Upper lobe of right lung (tissue), 1 donor: ENCODE measurements around the gene UBAC2. TPM values are rescaled to one million over a fixed set of nuclear protein-coding genes. Genes with fewer than 3 reads are reported as not detected.

Experiments
- ATAC-seq: fragments of 200-7000 bp; cut with Tn5 transposase; one replicate; pipeline ENCODE4 v1.9.1; 2020; ENCODE audit warnings: mild to moderate bottlenecking, moderate library complexity
- DNase-seq: peaks from one replicate; pipeline ENCODE4 v3.0.0-alpha.2; 2020
- H3K27ac ChIP-seq: fragments of 200-600 bp; one replicate; pipeline ENCODE4 v1.8.0; 2022
- H3K27me3 ChIP-seq: fragments of 200-600 bp; one replicate; pipeline ENCODE4 v1.8.0; 2022; ENCODE audit warnings: mild to moderate bottlenecking
- H3K36me3 ChIP-seq: fragments of 200-600 bp; one replicate; pipeline ENCODE4 v1.8.0; 2022
- H3K4me1 ChIP-seq: fragments of 200-600 bp; one replicate; pipeline ENCODE4 v1.8.0; 2022
- H3K4me3 ChIP-seq: fragments of 200-600 bp; one replicate; pipeline ENCODE4 v1.8.0; 2022; ENCODE audit warnings: mild to moderate bottlenecking
- H3K9me3 ChIP-seq: fragments of 200-600 bp; one replicate; pipeline ENCODE4 v1.8.0; 2022
- intact Hi-C: fragments of 100-400 bp; cut with DNase I; formaldehyde crosslinking; loops from one replicate; pipeline ENCODE4 v1.11.0; 2022
- total RNA-seq: library from RNA; stranded (reverse); fragmentation: NEBNext Ultra II Directional; extraction: Animal tissue kit (Norgen Biotek cat#: 25700); gene quantifications from one replicate; pipeline ENCODE4 v1.2.1, GENCODE V29; 2021
- TF ChIP-seq, protein P1 (sequence below): fragments of 200-600 bp; IDR thresholded peaks from one replicate; pipeline ENCODE4 v1.8.0; 2022; ENCODE audit warnings: antibody characterized with exemption
- donor health status: DM: no; HTN: yes; CAD: no; lungs with severe emphysema.

The UBAC2 gene
- total RNA-seq, 1 donor from 2014 or later = 50.2 TPM

DNA sequence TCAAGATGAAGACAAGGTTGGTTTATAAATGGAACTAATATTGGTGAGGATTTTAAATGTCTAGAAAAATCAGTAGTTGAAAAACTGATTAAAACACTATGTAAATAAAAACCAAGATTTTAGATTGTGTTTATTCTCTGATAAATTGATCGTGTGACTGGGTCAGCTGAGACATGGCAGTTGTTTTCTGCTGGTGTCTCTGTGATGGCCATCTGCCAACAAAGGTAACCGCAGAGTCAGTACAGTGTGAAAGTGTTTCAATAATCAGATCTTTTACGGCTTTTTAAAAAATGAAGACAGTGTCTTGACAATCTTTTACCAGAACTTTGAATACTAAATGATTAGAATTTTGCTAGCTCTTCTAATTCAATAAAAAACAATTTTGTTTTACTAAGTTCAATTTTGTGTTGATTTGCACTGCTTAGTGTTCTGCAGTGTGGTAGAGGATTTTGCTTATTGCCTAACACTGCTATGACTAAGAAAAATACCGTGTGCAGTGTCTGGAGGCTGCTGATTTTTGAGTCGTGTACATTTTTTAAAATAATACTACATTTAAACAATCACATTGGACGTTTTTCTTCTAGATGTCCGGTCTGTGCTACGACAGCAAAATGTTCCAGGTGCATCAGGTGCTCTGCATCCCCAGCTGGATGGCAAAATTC lies 139.2 kb downstream of the UBAC2 start:
- Histone ChIP-seq H3K4me3 (no peak overlapping the region), H3K9me3 (no peaks in the 10 kb centered on the region), H3K27me3 (no peaks in the 10 kb centered on the region), H3K4me1 (no peaks in the 10 kb centered on the region), H3K36me3 (peaks cover 45% of the 10 kb centered on the region), H3K27ac (no peak overlapping the region)
- intact Hi-C loops = no loop called here
- ATAC-seq (no peak), DNase-seq (no peak)
- TF ChIP-seq, protein P1, sequence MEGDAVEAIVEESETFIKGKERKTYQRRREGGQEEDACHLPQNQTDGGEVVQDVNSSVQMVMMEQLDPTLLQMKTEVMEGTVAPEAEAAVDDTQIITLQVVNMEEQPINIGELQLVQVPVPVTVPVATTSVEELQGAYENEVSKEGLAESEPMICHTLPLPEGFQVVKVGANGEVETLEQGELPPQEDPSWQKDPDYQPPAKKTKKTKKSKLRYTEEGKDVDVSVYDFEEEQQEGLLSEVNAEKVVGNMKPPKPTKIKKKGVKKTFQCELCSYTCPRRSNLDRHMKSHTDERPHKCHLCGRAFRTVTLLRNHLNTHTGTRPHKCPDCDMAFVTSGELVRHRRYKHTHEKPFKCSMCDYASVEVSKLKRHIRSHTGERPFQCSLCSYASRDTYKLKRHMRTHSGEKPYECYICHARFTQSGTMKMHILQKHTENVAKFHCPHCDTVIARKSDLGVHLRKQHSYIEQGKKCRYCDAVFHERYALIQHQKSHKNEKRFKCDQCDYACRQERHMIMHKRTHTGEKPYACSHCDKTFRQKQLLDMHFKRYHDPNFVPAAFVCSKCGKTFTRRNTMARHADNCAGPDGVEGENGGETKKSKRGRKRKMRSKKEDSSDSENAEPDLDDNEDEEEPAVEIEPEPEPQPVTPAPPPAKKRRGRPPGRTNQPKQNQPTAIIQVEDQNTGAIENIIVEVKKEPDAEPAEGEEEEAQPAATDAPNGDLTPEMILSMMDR = no peak

DNA sequence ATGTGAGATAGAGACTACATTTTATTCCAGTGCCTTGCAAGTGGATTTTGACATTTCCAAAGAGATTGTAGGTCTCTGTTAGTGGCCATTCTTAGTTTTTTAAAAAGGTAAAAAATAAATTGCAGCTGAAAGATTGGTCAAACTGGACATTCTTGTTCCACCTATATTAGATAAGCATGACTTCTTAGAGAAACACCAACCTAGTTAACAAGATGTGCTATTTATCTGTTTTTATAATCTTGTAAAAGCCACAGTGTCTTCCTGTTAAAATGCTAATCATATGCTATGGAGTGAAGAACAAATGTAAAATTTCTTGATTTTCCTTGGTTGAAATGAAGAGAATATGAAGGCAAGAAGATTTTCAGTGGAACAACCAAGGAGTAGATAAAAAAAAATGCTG lies 140.0 kb downstream of the UBAC2 start:
- DNase-seq (no peak), ATAC-seq (no peak)
- Histone ChIP-seq H3K4me1 (no peaks in the 10 kb centered on the region), H3K36me3 (peaks cover 47% of the 10 kb centered on the region), H3K9me3 (no peaks in the 10 kb centered on the region), H3K4me3 (no peak overlapping the region), H3K27me3 (no peaks in the 10 kb centered on the region), H3K27ac (no peak overlapping the region)
- TF ChIP-seq, protein P1 = no peak
- intact Hi-C loops = no loop called here

DNA sequence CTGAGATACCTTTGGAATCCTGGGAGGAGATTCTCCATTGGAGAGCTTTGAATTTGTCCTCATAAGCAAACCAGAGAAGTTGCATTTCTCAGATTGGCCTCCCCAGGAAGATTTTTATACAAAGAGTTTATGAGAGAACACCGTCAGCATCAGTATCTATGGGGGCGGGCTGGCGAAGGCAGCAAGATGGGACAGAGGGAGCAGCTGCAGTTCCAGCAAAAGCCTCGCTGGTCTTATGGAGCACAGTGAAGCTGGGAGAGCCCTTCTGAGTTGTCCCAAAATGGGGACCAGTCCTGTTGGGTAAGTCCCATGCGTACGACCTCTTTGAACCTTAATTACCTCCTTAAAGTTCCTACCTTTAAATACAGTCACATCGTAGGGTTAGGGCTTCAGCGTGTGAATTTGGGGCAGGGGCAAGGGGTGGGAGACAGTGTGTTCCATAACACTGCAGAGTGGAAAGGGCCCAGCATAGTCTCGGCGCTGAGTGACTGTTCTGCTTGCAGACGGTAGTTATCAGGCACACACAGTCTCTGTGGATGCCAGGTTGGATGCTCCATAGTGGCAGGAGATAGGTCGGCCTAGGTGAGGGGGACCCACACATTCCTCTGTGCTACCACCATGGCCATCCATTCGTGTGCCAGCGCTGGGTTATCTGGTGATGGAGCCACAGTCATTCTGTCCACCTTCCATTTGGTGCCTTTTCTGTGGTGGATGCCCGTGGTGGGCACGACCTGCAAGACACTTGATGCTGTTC lies 141.5 kb downstream of the UBAC2 start:
- DNase-seq (no peak), ATAC-seq (no peak)
- Histone ChIP-seq H3K4me3 (no peak overlapping the region), H3K4me1 (no peaks in the 10 kb centered on the region), H3K36me3 (peaks cover 50% of the 10 kb centered on the region), H3K9me3 (no peaks in the 10 kb centered on the region), H3K27ac (no peak overlapping the region), H3K27me3 (no peaks in the 10 kb centered on the region)
- intact Hi-C loops = no loop called here
- TF ChIP-seq, protein P1 = no peak

DNA sequence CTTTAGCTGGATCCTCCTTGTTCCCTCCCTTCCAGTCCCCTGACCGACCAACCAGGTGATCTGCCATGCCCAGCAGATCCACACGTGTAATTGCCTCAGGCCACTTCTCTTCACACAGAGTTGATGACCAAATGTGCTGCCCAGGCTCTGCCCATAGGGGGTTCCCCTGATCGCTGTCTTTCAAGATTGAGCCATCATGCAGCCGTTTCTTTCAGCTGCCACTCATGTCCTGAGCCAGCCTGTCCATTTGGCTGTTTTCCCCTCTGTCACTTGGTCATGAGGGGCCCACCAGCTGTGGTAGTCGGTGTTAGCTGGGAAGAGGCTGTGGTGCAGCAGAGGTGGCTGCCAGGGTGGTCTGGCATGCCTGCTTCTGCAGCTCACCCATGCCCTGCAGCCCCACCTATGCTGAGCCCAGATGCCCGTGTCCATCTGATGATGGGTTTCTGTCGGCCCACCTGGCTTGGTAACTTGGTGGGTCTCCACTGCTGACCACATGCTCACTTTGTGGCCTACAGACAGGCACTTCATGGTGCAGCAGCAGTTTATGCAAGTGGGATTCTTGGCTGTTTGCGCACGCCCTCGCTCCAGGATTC lies 142.2 kb downstream of the UBAC2 start:
- Histone ChIP-seq H3K9me3 (no peaks in the 10 kb centered on the region), H3K27ac (no peak overlapping the region), H3K27me3 (no peaks in the 10 kb centered on the region), H3K4me3 (no peak overlapping the region), H3K36me3 (peaks cover 56% of the 10 kb centered on the region), H3K4me1 (no peaks in the 10 kb centered on the region)
- intact Hi-C loops = no loop called here
- TF ChIP-seq, protein P1 = no peak
- ATAC-seq (no peak), DNase-seq (no peak)

DNA sequence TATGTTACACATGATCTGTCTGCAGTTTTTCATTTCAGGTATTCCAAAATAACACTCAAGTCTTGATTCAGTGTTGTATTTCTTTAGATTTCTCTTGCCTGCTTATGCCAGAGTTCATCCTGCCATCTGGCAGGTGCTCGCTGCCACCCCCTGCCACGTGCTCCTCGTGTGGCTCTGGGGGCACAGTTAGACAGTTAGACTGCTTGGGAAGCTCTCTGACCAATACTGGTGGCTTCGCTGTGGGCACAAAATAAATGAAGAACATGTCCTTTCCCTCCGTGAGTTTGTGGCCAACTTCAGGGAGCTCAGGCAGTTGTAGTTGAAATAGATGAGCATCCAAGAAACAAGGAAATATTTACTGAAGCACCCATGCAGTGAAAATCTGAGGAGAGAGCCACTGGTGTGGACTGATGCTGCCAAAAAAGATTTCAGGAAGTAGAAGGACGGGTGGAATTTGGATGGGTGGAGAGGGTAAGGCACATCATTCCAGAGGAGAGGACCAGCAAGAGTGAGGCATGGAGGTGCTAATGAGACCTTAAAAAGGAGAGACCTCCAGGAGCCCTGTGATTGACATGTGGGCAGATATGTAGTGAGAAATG lies 144.1 kb downstream of the UBAC2 start:
- TF ChIP-seq, protein P1 = no peak
- Histone ChIP-seq H3K4me3 (no peak overlapping the region), H3K36me3 (peaks cover 57% of the 10 kb centered on the region), H3K27me3 (no peaks in the 10 kb centered on the region), H3K9me3 (no peaks in the 10 kb centered on the region), H3K27ac (no peak overlapping the region), H3K4me1 (no peaks in the 10 kb centered on the region)
- intact Hi-C loops = no loop called here
- DNase-seq (no peak), ATAC-seq (no peak)
